Measurements from ENCODE around the gene TCTN1. TPM values are rescaled to one million over a fixed set of nuclear protein-coding genes. Genes with fewer than 3 reads are reported as not detected.

Gene TCTN1
- total RNA-seq, 1 experiment from 2014 or later: 11.1 TPM

DNA sequence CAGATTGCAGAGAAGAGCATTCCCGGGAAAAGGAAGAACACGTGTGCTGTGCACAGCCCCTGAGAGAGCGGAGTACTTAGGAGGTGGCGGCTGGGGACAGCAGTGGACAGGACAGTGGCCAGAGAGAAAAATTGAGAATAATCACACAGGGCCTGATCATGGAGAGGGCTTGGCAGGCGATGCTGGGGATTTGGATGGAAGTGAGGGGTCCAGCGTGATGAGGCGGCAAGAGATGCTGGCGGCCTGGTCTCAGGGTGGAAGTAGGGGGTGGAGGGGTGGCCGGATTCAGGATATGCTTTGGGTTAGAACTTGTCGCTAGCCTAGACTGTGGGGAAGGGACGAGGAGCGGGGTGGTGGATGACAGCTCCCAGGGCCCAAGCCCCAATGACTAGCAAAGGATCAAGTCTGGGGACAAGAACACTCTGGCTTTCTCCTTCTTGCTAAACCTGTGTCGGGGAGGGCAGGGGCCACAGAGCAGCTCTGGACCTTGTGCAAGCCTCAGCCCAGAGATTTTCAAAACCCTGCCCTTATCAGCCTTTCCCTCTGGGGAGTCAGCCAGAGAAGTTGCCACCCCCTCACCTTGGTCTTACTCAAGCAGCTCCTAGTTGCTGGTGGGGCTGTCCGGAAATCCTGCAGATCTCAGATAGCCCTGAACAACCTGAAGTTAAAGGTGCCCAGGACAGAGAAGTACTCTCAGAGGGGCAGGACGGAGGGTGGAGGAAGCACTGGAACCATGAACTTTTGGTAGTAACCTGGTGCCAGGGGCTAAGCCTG is 73.7 kb downstream of the TCTN1 start:
- H3K27me3 ChIP-seq (ENCODE audit: insufficient read depth, low read length): peaks cover 4% of the 10 kb centered on the region; the same call in 1 of the 2 replicates
- H3T11ph ChIP-seq (ENCODE audit: low read length): no peak overlapping the region
- no peak overlapping the region for H2AK5ac ChIP-seq (ENCODE audit: insufficient read length, low read length)
- H3K9me3 ChIP-seq (ENCODE audit: control insufficient read depth, low read depth, low read length): no peaks in the 10 kb centered on the region
- H2BK20ac ChIP-seq (ENCODE audit: low read depth, low read length, poor library complexity, severe bottlenecking): no peak overlapping the region
- H2BK15ac ChIP-seq (ENCODE audit: low read depth, low read length): no peak overlapping the region
- H3K27ac ChIP-seq (ENCODE audit: insufficient read length, low read depth, low read length): no peak overlapping the region
- H3K79me2 ChIP-seq (ENCODE audit: insufficient read depth, low read length): no peaks in the 10 kb centered on the region
- H3K23me2 ChIP-seq (ENCODE audit: insufficient read length, low read depth, low read length, poor library complexity, severe bottlenecking): peaks cover 9% of the 10 kb centered on the region
- no peaks in the 10 kb centered on the region for H3K4me1 ChIP-seq (ENCODE audit: insufficient read depth, low read length)
- H2BK120ac ChIP-seq (ENCODE audit: low read depth, low read length, poor library complexity, severe bottlenecking): no peak overlapping the region
- no peak overlapping the region for H3K14ac ChIP-seq (ENCODE audit: insufficient read depth, low read length)
- no peak for DNase-seq
- no peak overlapping the region for H3K23ac ChIP-seq (ENCODE audit: insufficient read length, low read depth, low read length)
- Mint-ChIP-seq H3K27ac (no peak overlapping the region), H3K36me3 (ENCODE audit: insufficient read depth in 1 of 3, low read depth in 3 of 3) (peaks cover 0 to 10% (median 0%) of the 10 kb centered on the region in 3 experiments; a peak in 5 of 7 replicates), H3K4me3 (peak overlapping the region; percentile 69 to 82; a peak in 4 of 5 replicates), H3K4me1 (peaks cover 12 to 24% of the 10 kb centered on the region in 2 experiments), H3K27me3 (ENCODE audit: low read depth) (peaks cover 31% of the 10 kb centered on the region), H3K9me3 (peaks cover 0 to 4% of the 10 kb centered on the region in 2 experiments; a peak in 2 of 5 replicates)
- no CpG with 5 or more reads among the region's 15 CpGs for WGBS (ENCODE audit: extremely low coverage, insufficient read length, low lambda C conversion rate)
- H4K20me1 ChIP-seq (ENCODE audit: control insufficient read depth, insufficient read depth, insufficient read length): no peaks in the 10 kb centered on the region
- H2BK12ac ChIP-seq (ENCODE audit: insufficient read length, low read depth, low read length): no peak overlapping the region
- no peak overlapping the region for H4K91ac ChIP-seq (ENCODE audit: insufficient read length, low read depth, low read length)
- H4K5ac ChIP-seq (ENCODE audit: insufficient read length, low read depth, low read length): no peak overlapping the region
- H2BK5ac ChIP-seq (ENCODE audit: insufficient read length, low read length): no peak overlapping the region
- no peak overlapping the region for H3K9ac ChIP-seq (ENCODE audit: extremely low read depth, insufficient read length, low read length)
- H3K18ac ChIP-seq (ENCODE audit: insufficient read length, low read depth, low read length): no peak overlapping the region
- no peak overlapping the region for H4K8ac ChIP-seq (replicated peaks; ENCODE audit: insufficient read length, low read depth, low read length)
- H3K79me1 ChIP-seq (ENCODE audit: insufficient read depth, low read depth, low read length, poor library complexity, severe bottlenecking): no peaks in the 10 kb centered on the region
- H3K56ac ChIP-seq (ENCODE audit: insufficient read length, low read depth, low read length): no peak overlapping the region
- H3K4me2 ChIP-seq (ENCODE audit: insufficient read depth, insufficient read length, low read length): no peak overlapping the region
- no peak overlapping the region for H2AFZ ChIP-seq (ENCODE audit: low read length)
- TF ChIP-seq, protein P1, sequence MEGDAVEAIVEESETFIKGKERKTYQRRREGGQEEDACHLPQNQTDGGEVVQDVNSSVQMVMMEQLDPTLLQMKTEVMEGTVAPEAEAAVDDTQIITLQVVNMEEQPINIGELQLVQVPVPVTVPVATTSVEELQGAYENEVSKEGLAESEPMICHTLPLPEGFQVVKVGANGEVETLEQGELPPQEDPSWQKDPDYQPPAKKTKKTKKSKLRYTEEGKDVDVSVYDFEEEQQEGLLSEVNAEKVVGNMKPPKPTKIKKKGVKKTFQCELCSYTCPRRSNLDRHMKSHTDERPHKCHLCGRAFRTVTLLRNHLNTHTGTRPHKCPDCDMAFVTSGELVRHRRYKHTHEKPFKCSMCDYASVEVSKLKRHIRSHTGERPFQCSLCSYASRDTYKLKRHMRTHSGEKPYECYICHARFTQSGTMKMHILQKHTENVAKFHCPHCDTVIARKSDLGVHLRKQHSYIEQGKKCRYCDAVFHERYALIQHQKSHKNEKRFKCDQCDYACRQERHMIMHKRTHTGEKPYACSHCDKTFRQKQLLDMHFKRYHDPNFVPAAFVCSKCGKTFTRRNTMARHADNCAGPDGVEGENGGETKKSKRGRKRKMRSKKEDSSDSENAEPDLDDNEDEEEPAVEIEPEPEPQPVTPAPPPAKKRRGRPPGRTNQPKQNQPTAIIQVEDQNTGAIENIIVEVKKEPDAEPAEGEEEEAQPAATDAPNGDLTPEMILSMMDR (conservative IDR thresholded peaks at IDR 0.05): no peak
- no peak overlapping the region for H3K4ac ChIP-seq (ENCODE audit: low read depth, low read length)

Measured in H9 (cell line).